Keratinocyte (primary cell): ENCODE measurements around the gene CCNY. TPM values are rescaled to one million over a fixed set of nuclear protein-coding genes. Genes with fewer than 3 reads are reported as not detected.

Source experiments
- DNase-seq: peaks from one replicate; pipeline ENCODE4 v3.0.0-alpha.2; 2011; ENCODE audit warnings: low read depth, missing footprints, low spot score
- FAIRE-seq: peaks from 2 replicates; lab custom pipeline; 2011; peaks lifted over from hg19 to GRCh38; lab: Jason Lieb, UNC
- H2AFZ ChIP-seq: 2 replicates; pipeline ENCODE4 v1.6.0; 2012; ENCODE audit warnings: low read length, control low read depth, inconsistent platforms; ENCODE audit not compliant: control insufficient read depth
- H3K27ac ChIP-seq: 2 replicates; pipeline ENCODE4 v1.5.1; 2011; ENCODE audit warnings: low read length; ENCODE audit not compliant: control insufficient read depth, insufficient read depth
- H3K27me3 ChIP-seq: 3 replicates; pipeline ENCODE4 v1.6.0; 2011; ENCODE audit warnings: low read length; ENCODE audit not compliant: control insufficient read depth, insufficient read depth; ENCODE audit errors: extremely low read depth
- H3K36me3 ChIP-seq, 2 experiments: 2 replicates in 1 of 2; 3 replicates in 1 of 2; pipeline ENCODE4 v1.5.1; 2011; ENCODE audit warnings: low read length in 2 of 2, mild to moderate bottlenecking in 1 of 2; ENCODE audit not compliant: control insufficient read depth in 2 of 2, insufficient read depth in 2 of 2; ENCODE audit errors: extremely low read depth in 1 of 2
- H3K4me1 ChIP-seq: 3 replicates; pipeline ENCODE4 v1.5.1; 2011; ENCODE audit warnings: low read length; ENCODE audit not compliant: control insufficient read depth, insufficient read depth; ENCODE audit errors: extremely low read depth
- H3K4me2 ChIP-seq: 3 replicates; pipeline ENCODE4 v1.6.0; 2011; ENCODE audit warnings: low read depth, low read length; ENCODE audit not compliant: control insufficient read depth, insufficient read depth; ENCODE audit errors: extremely low read depth
- H3K4me3 ChIP-seq, 3 experiments: fragments of 200-600 bp in 1 of 3; sonication (generic) in 1 of 3; 2 replicates in 2 of 3; 3 replicates in 1 of 3; pipeline ENCODE4 v1.5.1; 2011 to 2016; ENCODE audit warnings: low read length in 3 of 3, mild to moderate bottlenecking in 3 of 3, control low read depth in 2 of 3, inconsistent platforms in 1 of 3, low read depth in 1 of 3, mixed read lengths in 1 of 3, mixed run types in 1 of 3, moderate library complexity in 1 of 3; ENCODE audit not compliant: control insufficient read depth in 2 of 3, insufficient read depth in 2 of 3; ENCODE audit errors: extremely low read depth in 1 of 3
- H3K79me2 ChIP-seq: 2 replicates; pipeline ENCODE4 v1.6.0; 2012; ENCODE audit warnings: low read length; ENCODE audit not compliant: control insufficient read depth, insufficient read depth
- H3K9ac ChIP-seq: 3 replicates; pipeline ENCODE4 v1.6.0; 2011; ENCODE audit warnings: low read length; ENCODE audit not compliant: control insufficient read depth, insufficient read depth; ENCODE audit errors: extremely low read depth
- H3K9me1 ChIP-seq: 3 replicates; pipeline ENCODE4 v1.6.0; 2011; ENCODE audit warnings: low read length; ENCODE audit not compliant: control insufficient read depth, insufficient read depth; ENCODE audit errors: extremely low read depth
- H3K9me3 ChIP-seq: 2 replicates; pipeline ENCODE4 v1.5.1; 2012; ENCODE audit warnings: low read depth, low read length; ENCODE audit not compliant: control insufficient read depth
- H4K20me1 ChIP-seq: 3 replicates; pipeline ENCODE4 v1.6.0; 2011; ENCODE audit warnings: low read length; ENCODE audit not compliant: control insufficient read depth, insufficient read depth; ENCODE audit errors: extremely low read depth
- CTCF ChIP-seq, 3 experiments: IDR thresholded peaks in 1 of 3; conservative IDR thresholded peaks in 1 of 3; optimal IDR thresholded peaks in 1 of 3; 2 replicates in 2 of 3; 3 replicates in 1 of 3; pipeline versions ENCODE3 to v1.5.1; 2011; ENCODE audit warnings: low read length in 3 of 3, mild to moderate bottlenecking in 3 of 3, moderate library complexity in 2 of 3, control low read depth in 1 of 3, inconsistent platforms in 1 of 3; ENCODE audit not compliant: insufficient read depth in 2 of 3; ENCODE audit errors: extremely low read depth in 1 of 3
- EZH2 ChIP-seq: IDR thresholded peaks from one replicate; pipeline ENCODE4 v1.6.1; 2012; ENCODE audit warnings: inconsistent platforms, mild to moderate bottlenecking, low read length, moderate library complexity
- dilution Hi-C: fragments of 300-500 bp; cut with MboI; formaldehyde crosslinking; loops from one replicate; pipeline ENCODE4 v1.7.0; 2020; ENCODE audit warnings: low sequenced_read_pairs; ENCODE audit not compliant: extremely low pct_ligation_motif_present
- polyA plus RNA-seq, 5 experiments: library from polyadenylated mRNA; depleted of rRNA in 3 of 5; stranded (reverse) in 3 of 5; stranded (forward) in 1 of 5; unstranded in 1 of 5; fragments of >200 nt; gene quantifications; 1 replicate in 1 of 5; 2 replicates in 3 of 5; 3 replicates in 1 of 5; pipeline versions ENCODE4 v1.2.1 to v1.2.3, GENCODE V29; 2011 to 2012; ENCODE audit warnings: missing spikeins in 2 of 5, low read depth in 1 of 5, low replicate concordance in 1 of 5

CCNY gene
- polyA plus RNA-seq, 1 donor (not counting 4 experiments of a cell fraction or from before 2014, with no cell fraction given) = 58.9 TPM

- dilution Hi-C loops = no loop called here
Observed at GRCh38 chr10:35504132-35504531, 167.8 kb downstream of the CCNY start.

GRCh38 chr10:35505241-35505873 is 169.0 kb downstream of the CCNY start:
- H3K4me1 ChIP-seq = no peaks in the 10 kb centered on the region
- no peak overlapping the region for H2AFZ ChIP-seq
- no peak for TF ChIP-seq CTCF (optimal IDR thresholded peaks at IDR 0.05 in 1 of 3, IDR thresholded peaks at IDR 0.05 in 1 of 3, conservative IDR thresholded peaks at IDR 0.05 in 1 of 3; ENCODE audit: extremely low read depth in 1 of 3, insufficient read depth in 2 of 3, low read length in 3 of 3)
- no peak for TF ChIP-seq EZH2
- no peak overlapping the region for H3K4me3 ChIP-seq
- H3K36me3 ChIP-seq = peaks cover 0 to 2% of the 10 kb centered on the region in 2 experiments
- H3K9ac ChIP-seq = no peak overlapping the region
- H3K9me3 ChIP-seq = no peaks in the 10 kb centered on the region
- dilution Hi-C loops = no loop called here
- H3K27me3 ChIP-seq = no peaks in the 10 kb centered on the region
- no peak for DNase-seq
- peaks cover 4% of the 10 kb centered on the region for H4K20me1 ChIP-seq
- no peak overlapping the region for H3K27ac ChIP-seq
- H3K9me1 ChIP-seq = no peaks in the 10 kb centered on the region
- H3K79me2 ChIP-seq = peaks cover 2% of the 10 kb centered on the region
- no peak overlapping the region for H3K4me2 ChIP-seq
- FAIRE-seq = peak; percentile 17

More at GRCh38 chr10:35504132-35504531, 167.8 kb downstream of the CCNY start:
- FAIRE-seq = no peak
- H3K36me3 ChIP-seq = peaks cover 0 to 2% of the 10 kb centered on the region in 2 experiments
- H3K9ac ChIP-seq = no peak overlapping the region
- H3K79me2 ChIP-seq = peaks cover 6% of the 10 kb centered on the region
- H4K20me1 ChIP-seq = peaks cover 4% of the 10 kb centered on the region
- no peak overlapping the region for H2AFZ ChIP-seq
- H3K9me1 ChIP-seq = peaks cover 3% of the 10 kb centered on the region
- no peaks in the 10 kb centered on the region for H3K9me3 ChIP-seq
- TF ChIP-seq EZH2 (no peak), CTCF (optimal IDR thresholded peaks at IDR 0.05 in 1 of 3, IDR thresholded peaks at IDR 0.05 in 1 of 3, conservative IDR thresholded peaks at IDR 0.05 in 1 of 3; ENCODE audit: extremely low read depth in 1 of 3, insufficient read depth in 2 of 3, low read length in 3 of 3) (no peak)
- no peak overlapping the region for H3K4me3 ChIP-seq
- H3K27me3 ChIP-seq = no peaks in the 10 kb centered on the region
- H3K27ac ChIP-seq = no peak overlapping the region
- no peak overlapping the region for H3K4me2 ChIP-seq
- DNase-seq = no peak
- no peaks in the 10 kb centered on the region for H3K4me1 ChIP-seq
